GM12878 (cell line): ENCODE measurements around the gene FBRSL1.

Source experiments
- CTCF ChIP-seq, 3 experiments: IDR thresholded peaks in 2 of 3; conservative IDR thresholded peaks in 1 of 3; 2 replicates each; pipeline ENCODE4 v1.5.1; 2011; ENCODE audit warnings: low read depth in 3 of 3, low read length in 3 of 3, mild to moderate bottlenecking in 3 of 3, control low read depth in 2 of 3, moderate library complexity in 2 of 3, inconsistent platforms in 1 of 3, mixed read lengths in 1 of 3; ENCODE audit not compliant: control insufficient read depth in 2 of 3, insufficient read depth in 1 of 3; ENCODE audit errors: extremely low read depth in 1 of 3
- E2F4 ChIP-seq: IDR thresholded peaks from 2 replicates; pipeline ENCODE4 v1.6.1; 2012; ENCODE audit warnings: low read depth, low read length, improper control_type of control experiment
- HDAC2 ChIP-seq: fragments of 200-600 bp; sonication (generic); IDR thresholded peaks from 2 replicates; pipeline ENCODE4 v1.6.1; 2017
- IKZF1 ChIP-seq: fragments of 450-650 bp; conservative IDR thresholded peaks from 2 replicates; pipeline ENCODE4 v1.6.1; 2017; ENCODE audit warnings: antibody characterized with exemption, mild to moderate bottlenecking
- NRF1 ChIP-seq: conservative IDR thresholded peaks from 2 replicates; pipeline ENCODE4 v1.6.1; 2011; ENCODE audit warnings: mild to moderate bottlenecking, low read depth, low read length, improper control_type of control experiment
- RCOR1 ChIP-seq: conservative IDR thresholded peaks from 2 replicates; pipeline ENCODE4 v1.6.1; 2012; ENCODE audit warnings: low read depth, low read length, improper control_type of control experiment
- SPI1 ChIP-seq: IDR thresholded peaks from 2 replicates; pipeline ENCODE4 v1.6.1; 2011; ENCODE audit warnings: low read depth, mild to moderate bottlenecking, low read length, moderate library complexity, borderline replicate concordance; ENCODE audit not compliant: insufficient read depth
- TAF1 ChIP-seq: IDR thresholded peaks from 2 replicates; pipeline ENCODE4 v1.6.1; 2011; ENCODE audit warnings: mild to moderate bottlenecking, low read depth, low read length, borderline replicate concordance
- TBL1XR1 ChIP-seq: IDR thresholded peaks from 2 replicates; pipeline ENCODE4 v1.6.1; 2012; ENCODE audit warnings: low read depth, low read length, improper control_type of control experiment

GRCh38 chr12:132541200-132541599 is 51.2 kb downstream of the FBRSL1 start:
- no peak for TF ChIP-seq TAF1
- TF ChIP-seq CTCF (IDR thresholded peaks at IDR 0.05 in 2 of 3, conservative IDR thresholded peaks at IDR 0.05 in 1 of 3; ENCODE audit: control insufficient read depth in 2 of 3, extremely low read depth in 1 of 3, insufficient read depth in 1 of 3, low read depth in 3 of 3, low read length in 3 of 3), result no peak
- no peak for TF ChIP-seq HDAC2
- TF ChIP-seq NRF1, result no peak
- no peak for TF ChIP-seq E2F4
- no peak for TF ChIP-seq TBL1XR1
- TF ChIP-seq SPI1, result no peak
- TF ChIP-seq RCOR1, result no peak
- no peak for TF ChIP-seq IKZF1
